IMR-90 (cell line): ENCODE data around the gene HHIP. TPM values are rescaled to one million over a fixed set of nuclear protein-coding genes. Genes with fewer than 3 reads are reported as not detected.

ENCODE experiments used
- ATAC-seq: fragments of 200-7000 bp; cut with Tn5 transposase; 2 replicates; pipeline ENCODE4 v1.9.1; 2020; ENCODE audit warnings: low read depth, mild to moderate bottlenecking, moderate library complexity
- BruUV-seq: library from RNA; stranded (reverse); fragments of 400-500 nt; replicated peaks from 2 replicates; lab custom pipeline; 2021; lab: Mats Ljungman, UMichigan
- CTCF ChIA-PET: fragments of 300-600 bp; formaldehyde crosslinking; extraction: SDS; loops from one replicate; lab custom pipeline; 2021; ENCODE audit warnings: antibody characterized with exemption; lab: Yijun Ruan, JAX
- POLR2A ChIA-PET: fragments of 300-600 bp; sonication (Branson Sonifier 250); formaldehyde crosslinking; loops from one replicate; lab custom pipeline; 2022; ENCODE audit warnings: antibody characterized with exemption; ENCODE audit not compliant: unreplicated experiment; lab: Charles Lee
- DNase-seq: peaks from one replicate; pipeline ENCODE4 v3.0.0; 2013
- H2AFZ ChIP-seq: replicated peaks from 2 replicates; pipeline ENCODE3; 2013; ENCODE audit warnings: low read length, mild to moderate bottlenecking; ENCODE audit not compliant: poor library complexity
- H2AK5ac ChIP-seq: 2 replicates; pipeline ENCODE4 v1.6.1; 2013; ENCODE audit warnings: low read depth, low read length, inconsistent platforms
- H2AK9ac ChIP-seq: replicated peaks from 2 replicates; pipeline ENCODE3; 2013; ENCODE audit warnings: mild to moderate bottlenecking, low read depth, low read length, moderate library complexity; ENCODE audit not compliant: poor library complexity
- H2BK120ac ChIP-seq: 2 replicates; pipeline ENCODE4 v1.6.1; 2013; ENCODE audit warnings: low read depth, low read length, inconsistent platforms
- H2BK15ac ChIP-seq: 3 replicates; pipeline ENCODE4 v1.6.1; 2013; ENCODE audit warnings: low read depth, low read length, inconsistent platforms
- H2BK20ac ChIP-seq: 2 replicates; pipeline ENCODE4 v1.6.1; 2013; ENCODE audit warnings: low read depth, mild to moderate bottlenecking, inconsistent platforms, low read length, moderate library complexity
- H2BK5ac ChIP-seq: 2 replicates; pipeline ENCODE4 v1.6.1; 2013; ENCODE audit warnings: mild to moderate bottlenecking, low read depth, low read length, inconsistent platforms; ENCODE audit not compliant: poor library complexity, severe bottlenecking
- H3K14ac ChIP-seq: replicated peaks from 2 replicates; pipeline ENCODE4 v1.6.1; 2013; ENCODE audit warnings: low read depth, low read length, inconsistent platforms
- H3K18ac ChIP-seq: 2 replicates; pipeline ENCODE4 v1.6.1; 2013; ENCODE audit warnings: low read depth, low read length, control low read depth
- H3K23ac ChIP-seq: 2 replicates; pipeline ENCODE4 v1.6.1; 2013; ENCODE audit warnings: low read depth, low read length, inconsistent platforms
- H3K27ac ChIP-seq: 2 replicates; pipeline ENCODE4 v1.5.1; 2013; ENCODE audit warnings: mild to moderate bottlenecking, control low read depth, low read length; ENCODE audit not compliant: insufficient read depth
- H3K27me3 ChIP-seq: 2 replicates; pipeline ENCODE4 v1.6.1; 2013; ENCODE audit warnings: low read length; ENCODE audit not compliant: control insufficient read depth, insufficient read depth
- H3K36me3 ChIP-seq: 2 replicates; pipeline ENCODE4 v1.6.1; 2013; ENCODE audit warnings: low read length, mixed read lengths; ENCODE audit not compliant: control insufficient read depth, insufficient read depth
- H3K4ac ChIP-seq: 2 replicates; pipeline ENCODE4 v1.6.1; 2013; ENCODE audit warnings: low read depth, low read length, inconsistent platforms
- H3K4me1 ChIP-seq: 2 replicates; pipeline ENCODE4 v1.6.1; 2013; ENCODE audit warnings: low read length, mixed read lengths; ENCODE audit not compliant: control insufficient read depth, insufficient read depth
- H3K4me2 ChIP-seq: 2 replicates; pipeline ENCODE4 v1.6.1; 2013; ENCODE audit warnings: low read depth, mild to moderate bottlenecking, control low read depth, low read length, moderate library complexity
- H3K4me3 ChIP-seq: 2 replicates; pipeline ENCODE4 v1.5.1; 2013; ENCODE audit warnings: low read depth, mild to moderate bottlenecking, control low read depth, low read length, moderate library complexity; ENCODE audit not compliant: insufficient read depth
- H3K56ac ChIP-seq: 2 replicates; pipeline ENCODE4 v1.6.1; 2013; ENCODE audit warnings: low read length, inconsistent platforms; ENCODE audit not compliant: insufficient read depth; ENCODE audit errors: extremely low read depth
- H3K79me1 ChIP-seq, 2 experiments: 2 replicates each; pipeline ENCODE4 v1.6.1; 2013; ENCODE audit warnings: low read length in 2 of 2, inconsistent platforms in 1 of 2, low read depth in 1 of 2
- H3K9ac ChIP-seq: 2 replicates; pipeline ENCODE4 v1.6.1; 2013; ENCODE audit warnings: low read depth, low read length, control low read depth
- H3K9me1 ChIP-seq: 2 replicates; pipeline ENCODE4 v1.6.1; 2013; ENCODE audit warnings: low read length, inconsistent platforms; ENCODE audit not compliant: insufficient read depth
- H3K9me3 ChIP-seq: 2 replicates; pipeline ENCODE4 v1.6.1; 2013; ENCODE audit warnings: low read length; ENCODE audit not compliant: control insufficient read depth, insufficient read depth
- H4K20me1 ChIP-seq: 2 replicates; pipeline ENCODE4 v1.6.1; 2013; ENCODE audit warnings: low read length, inconsistent platforms; ENCODE audit not compliant: insufficient read depth
- H4K5ac ChIP-seq: 2 replicates; pipeline ENCODE4 v1.6.1; 2013; ENCODE audit warnings: mild to moderate bottlenecking, low read depth, low read length, control low read depth
- H4K8ac ChIP-seq, 2 experiments: 2 replicates each; pipeline ENCODE4 v1.6.1; 2013; ENCODE audit warnings: low read depth in 2 of 2, low read length in 2 of 2, control low read depth in 1 of 2, inconsistent platforms in 1 of 2
- H4K91ac ChIP-seq: 2 replicates; pipeline ENCODE4 v1.6.1; 2013; ENCODE audit warnings: low read depth, low read length, inconsistent platforms; ENCODE audit not compliant: insufficient read depth
- BHLHE40 ChIP-seq: fragments of 150-350 bp; IDR thresholded peaks from 2 replicates; pipeline ENCODE4 v1.6.1; 2016; ENCODE audit warnings: mild to moderate bottlenecking, low read depth, low read length
- CHD1 ChIP-seq: IDR thresholded peaks from 2 replicates; pipeline ENCODE4 v1.6.1; 2012; ENCODE audit warnings: low read depth, low read length, improper control_type of control experiment
- FOS ChIP-seq: fragments of 150-350 bp; IDR thresholded peaks from 2 replicates; pipeline ENCODE4 v1.6.1; 2016; ENCODE audit warnings: low read depth, low read length
- MAFK ChIP-seq: IDR thresholded peaks from 2 replicates; pipeline ENCODE4 v1.6.1; 2012; ENCODE audit warnings: low read depth, low read length, improper control_type of control experiment
- MXI1 ChIP-seq: IDR thresholded peaks from 2 replicates; pipeline ENCODE4 v1.6.1; 2012; ENCODE audit warnings: low read depth, mild to moderate bottlenecking, low read length, moderate library complexity, borderline replicate concordance
- RFX5 ChIP-seq: IDR thresholded peaks from 2 replicates; pipeline ENCODE4 v1.8.0; 2012; ENCODE audit warnings: low read depth, mild to moderate bottlenecking, low read length, moderate library complexity
- SMC3 ChIP-seq: fragments of 150-350 bp; IDR thresholded peaks from 2 replicates; pipeline ENCODE4 v1.6.1; 2016; ENCODE audit warnings: low read depth, mild to moderate bottlenecking, antibody characterized with exemption, low read length, moderate library complexity
- WGBS, 2 experiments: methylation state at CpG; one replicate each; pipeline versions ENCODE4 v1.1.5 to v1.1.7; 2013; ENCODE audit warnings: missing lambda C conversion rate in 2 of 2; ENCODE audit not compliant: insufficient read length in 1 of 2; ENCODE audit errors: extremely low coverage in 2 of 2; 5-methylcytosine and 5-hydroxymethylcytosine counted together
- dilution Hi-C: fragments of 300-500 bp; cut with HindIII; formaldehyde crosslinking; loops from one replicate; pipeline ENCODE4 v1.14.3; 2018; ENCODE audit warnings: low sequenced_read_pairs; ENCODE audit not compliant: unreplicated experiment
- in situ Hi-C: fragments of 300-500 bp; cut with MboI; formaldehyde crosslinking; loops from 3 replicates; pipeline ENCODE4 v1.14.3; 2019; ENCODE audit warnings: low sequenced_read_pairs, inconsistent platforms, mixed read lengths
- intact Hi-C: fragments of 100-400 bp; cut with micrococcal nuclease; formaldehyde crosslinking; loops from 2 replicates; pipeline ENCODE4 v1.10.0; 2022
- polyA plus RNA-seq, 3 experiments: library from polyadenylated mRNA; depleted of rRNA; stranded (reverse); fragments of >200 nt; gene quantifications; 2 replicates each; pipeline ENCODE4 v1.2.3, GENCODE V29; 2012; ENCODE audit warnings: low replicate concordance in 1 of 3
- total RNA-seq: library from RNA; depleted of rRNA; stranded (reverse); fragments of >200 nt; gene quantifications from 2 replicates; pipeline ENCODE4 v1.2.3, GENCODE V29; 2012
- TF ChIP-seq, protein P1 (sequence below): fragments of 150-350 bp; IDR thresholded peaks from 2 replicates; pipeline ENCODE4 v1.6.1; 2017; ENCODE audit warnings: mild to moderate bottlenecking, antibody characterized with exemption, low read length, low read depth
- TF ChIP-seq, protein P2 (sequence below): fragments of 150-350 bp; IDR thresholded peaks from 2 replicates; pipeline ENCODE4 v1.6.1; 2016; ENCODE audit warnings: low read depth, mild to moderate bottlenecking, low read length, moderate library complexity, borderline replicate concordance
- TF ChIP-seq, protein P3 (sequence below): conservative IDR thresholded peaks from 2 replicates; pipeline ENCODE4 v1.5.1; 2012; ENCODE audit warnings: mild to moderate bottlenecking, low read depth, low read length, improper control_type of control experiment

HHIP gene
- total and polyA plus RNA-seq, 2 of the 4 experiments (the other 2 are of a cell fraction), result 6.6 to 9.6 TPM

DNA sequence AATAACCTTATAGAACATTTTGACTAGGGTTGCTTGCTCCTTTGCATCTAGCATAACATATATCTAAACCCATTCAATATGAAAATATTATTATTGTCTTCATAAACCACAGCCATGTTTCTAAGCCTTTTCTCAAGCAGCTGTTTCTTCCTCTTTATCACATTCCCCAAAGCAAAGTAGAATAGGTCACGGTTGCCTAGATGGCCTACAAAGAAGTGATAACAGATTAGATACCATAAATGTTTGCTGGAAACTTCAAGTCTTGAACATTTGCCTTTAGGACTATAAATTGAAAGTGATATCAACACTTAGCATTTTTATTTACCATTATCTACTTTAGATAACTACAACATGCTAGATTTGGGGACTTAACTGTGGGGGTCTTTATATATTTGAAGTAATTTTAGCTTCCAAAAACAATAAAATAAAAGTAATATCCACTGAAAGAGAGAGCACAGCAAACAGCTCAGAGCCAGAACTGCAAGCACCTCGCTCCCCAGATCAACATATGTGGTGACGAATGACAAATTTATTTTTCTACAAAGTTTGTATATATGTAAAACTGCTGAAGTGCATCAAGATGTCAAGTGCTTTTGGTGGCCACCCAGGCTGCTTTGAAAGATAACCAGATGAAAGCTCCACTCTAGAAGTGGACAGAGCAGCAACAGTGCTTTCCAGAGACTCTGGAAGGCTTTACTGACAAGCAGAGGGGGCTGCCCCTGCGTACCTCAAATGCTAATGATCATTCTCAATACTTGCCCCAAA is 8.0 kb downstream of the HHIP start:
- intact Hi-C loops, result no loop called here
- 100% methylated on average over 1 of the region's 4 CpGs; no CpG with 5 or more reads in 1 of the 2 experiments for WGBS, 2 experiments

More for the DNA sequence above, 8.0 kb downstream of the HHIP start:
- CTCF ChIA-PET, result interaction anchor here (0.6 kb wide), 1 partner anchor 1282 kb away, joined by 4 read pairs; no protein-coding TSS in a partner anchor
- Histone ChIP-seq H3K79me1 (peaks cover 0 to 2% of the 10 kb centered on the region in 2 experiments; a peak in 1 of 4 replicates), H3K56ac (no peak overlapping the region), H3K36me3 (no peaks in the 10 kb centered on the region), H2AK9ac (no peak overlapping the region), H3K14ac (no peak overlapping the region), H2BK15ac (no peak overlapping the region), H2BK120ac (no peak overlapping the region), H3K9me3 (no peaks in the 10 kb centered on the region), H4K8ac (no peak overlapping the region), H4K5ac (no peak overlapping the region), H3K4ac (no peak overlapping the region), H2BK5ac (no peak overlapping the region), H3K4me1 (peaks cover 3% of the 10 kb centered on the region; the same call in 1 of the 2 replicates), H3K9me1 (no peaks in the 10 kb centered on the region), H3K27ac (no peak overlapping the region), H4K91ac (no peak overlapping the region), H3K9ac (no peak overlapping the region), H3K4me2 (no peak overlapping the region), H3K4me3 (no peak overlapping the region), H2AK5ac (no peak overlapping the region), H2BK20ac (no peak overlapping the region), H4K20me1 (no peaks in the 10 kb centered on the region), H3K18ac (no peak overlapping the region), H3K27me3 (no peaks in the 10 kb centered on the region), H3K23ac (no peak overlapping the region), H2AFZ (no peak overlapping the region)
- in situ Hi-C loops, result no loop called here
- DNase-seq (no peak), ATAC-seq (no peak)
- POLR2A ChIA-PET, result no interaction called here
- TF ChIP-seq BHLHE40 (no peak), MXI1 (no peak), MAFK (no peak), CHD1 (no peak), SMC3 (no peak), RFX5 (no peak), FOS (no peak)
- TF ChIP-seq, protein P1, sequence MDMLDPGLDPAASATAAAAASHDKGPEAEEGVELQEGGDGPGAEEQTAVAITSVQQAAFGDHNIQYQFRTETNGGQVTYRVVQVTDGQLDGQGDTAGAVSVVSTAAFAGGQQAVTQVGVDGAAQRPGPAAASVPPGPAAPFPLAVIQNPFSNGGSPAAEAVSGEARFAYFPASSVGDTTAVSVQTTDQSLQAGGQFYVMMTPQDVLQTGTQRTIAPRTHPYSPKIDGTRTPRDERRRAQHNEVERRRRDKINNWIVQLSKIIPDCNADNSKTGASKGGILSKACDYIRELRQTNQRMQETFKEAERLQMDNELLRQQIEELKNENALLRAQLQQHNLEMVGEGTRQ, result no peak
- TF ChIP-seq, protein P2, sequence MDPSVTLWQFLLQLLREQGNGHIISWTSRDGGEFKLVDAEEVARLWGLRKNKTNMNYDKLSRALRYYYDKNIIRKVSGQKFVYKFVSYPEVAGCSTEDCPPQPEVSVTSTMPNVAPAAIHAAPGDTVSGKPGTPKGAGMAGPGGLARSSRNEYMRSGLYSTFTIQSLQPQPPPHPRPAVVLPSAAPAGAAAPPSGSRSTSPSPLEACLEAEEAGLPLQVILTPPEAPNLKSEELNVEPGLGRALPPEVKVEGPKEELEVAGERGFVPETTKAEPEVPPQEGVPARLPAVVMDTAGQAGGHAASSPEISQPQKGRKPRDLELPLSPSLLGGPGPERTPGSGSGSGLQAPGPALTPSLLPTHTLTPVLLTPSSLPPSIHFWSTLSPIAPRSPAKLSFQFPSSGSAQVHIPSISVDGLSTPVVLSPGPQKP, result no peak
- TF ChIP-seq, protein P3, sequence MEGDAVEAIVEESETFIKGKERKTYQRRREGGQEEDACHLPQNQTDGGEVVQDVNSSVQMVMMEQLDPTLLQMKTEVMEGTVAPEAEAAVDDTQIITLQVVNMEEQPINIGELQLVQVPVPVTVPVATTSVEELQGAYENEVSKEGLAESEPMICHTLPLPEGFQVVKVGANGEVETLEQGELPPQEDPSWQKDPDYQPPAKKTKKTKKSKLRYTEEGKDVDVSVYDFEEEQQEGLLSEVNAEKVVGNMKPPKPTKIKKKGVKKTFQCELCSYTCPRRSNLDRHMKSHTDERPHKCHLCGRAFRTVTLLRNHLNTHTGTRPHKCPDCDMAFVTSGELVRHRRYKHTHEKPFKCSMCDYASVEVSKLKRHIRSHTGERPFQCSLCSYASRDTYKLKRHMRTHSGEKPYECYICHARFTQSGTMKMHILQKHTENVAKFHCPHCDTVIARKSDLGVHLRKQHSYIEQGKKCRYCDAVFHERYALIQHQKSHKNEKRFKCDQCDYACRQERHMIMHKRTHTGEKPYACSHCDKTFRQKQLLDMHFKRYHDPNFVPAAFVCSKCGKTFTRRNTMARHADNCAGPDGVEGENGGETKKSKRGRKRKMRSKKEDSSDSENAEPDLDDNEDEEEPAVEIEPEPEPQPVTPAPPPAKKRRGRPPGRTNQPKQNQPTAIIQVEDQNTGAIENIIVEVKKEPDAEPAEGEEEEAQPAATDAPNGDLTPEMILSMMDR, result no peak
- no TSS peak for BruUV-seq
- dilution Hi-C loops, result no loop called here
